SK-N-SH (cell line): ENCODE results near the gene MYO7A. TPM values are rescaled to one million over a fixed set of nuclear protein-coding genes. Genes with fewer than 3 reads are reported as not detected.

Experiments
- CTCF ChIA-PET: fragments of 300-600, 350-600 bp; formaldehyde crosslinking; extraction: SDS; loops from one replicate; lab custom pipeline; 2021; lab: Yijun Ruan, JAX
- POLR2A ChIA-PET: fragments of 350-600 bp; sonication (Branson Sonifier 250); formaldehyde crosslinking; extraction: SDS; loops from one replicate; lab custom pipeline; 2020; ENCODE audit warnings: antibody characterized with exemption, inconsistent platforms; lab: Yijun Ruan, JAX
- DNase-seq: peaks from one replicate; pipeline ENCODE4 v3.0.0; 2012
- H2AFZ ChIP-seq: fragments of 200-600 bp; sonication (generic); 2 replicates; pipeline ENCODE4 v1.8.1; 2016; ENCODE audit warnings: antibody characterized with exemption, mild to moderate bottlenecking, low read depth
- H3F3A ChIP-seq: fragments of 200-600 bp; sonication (generic); replicated peaks from 2 replicates; pipeline ENCODE3; 2016; ENCODE audit warnings: antibody characterized with exemption, mild to moderate bottlenecking; ENCODE audit not compliant: insufficient read depth
- H3K27ac ChIP-seq, 2 experiments: fragments of 200-500 bp in 1 of 2; fragments of 200-600 bp in 1 of 2; sonication (Bioruptor generic) in 1 of 2; sonication (generic), shearing (Covaris generic) in 1 of 2; 2 replicates each; pipeline versions ENCODE4 v1.5.1 to v1.6.1; 2014 to 2016; ENCODE audit warnings: low read depth in 2 of 2, inconsistent platforms in 1 of 2, low read length in 1 of 2, mild to moderate bottlenecking in 1 of 2, mixed read lengths in 1 of 2
- H3K27me3 ChIP-seq: fragments of 200-600 bp; sonication (generic), shearing (Covaris generic); 2 replicates; pipeline ENCODE4 v1.6.1; 2016; ENCODE audit warnings: mixed run types; ENCODE audit not compliant: insufficient read depth
- H3K36me3 ChIP-seq, 2 experiments: fragments of 200-500 bp in 1 of 2; fragments of 200-600 bp in 1 of 2; sonication (Bioruptor generic) in 1 of 2; sonication (generic) in 1 of 2; replicated peaks in 1 of 2; 2 replicates each; pipeline versions ENCODE3 to v1.5.1; 2014 to 2016; ENCODE audit warnings: low read length in 1 of 2, mild to moderate bottlenecking in 1 of 2; ENCODE audit not compliant: insufficient read depth in 2 of 2, control insufficient read depth in 1 of 2
- H3K4me1 ChIP-seq, 2 experiments: fragments of 200-500 bp in 1 of 2; fragments of 200-600 bp in 1 of 2; sonication (Bioruptor generic) in 1 of 2; sonication (generic), shearing (Covaris generic) in 1 of 2; 2 replicates each; pipeline versions ENCODE4 v1.5.1 to v1.6.1; 2014 to 2016; ENCODE audit warnings: low read depth in 1 of 2, low read length in 1 of 2, mixed run types in 1 of 2; ENCODE audit not compliant: insufficient read depth in 2 of 2, control insufficient read depth in 1 of 2
- H3K4me2 ChIP-seq: fragments of 200-600 bp; sonication (generic), shearing (Covaris generic); 2 replicates; pipeline ENCODE4 v1.6.1; 2017; ENCODE audit warnings: mixed run types
- H3K4me3 ChIP-seq, 2 experiments: fragments of 200-500 bp in 1 of 2; fragments of 200-600 bp in 1 of 2; sonication (Bioruptor generic) in 1 of 2; sonication (generic), shearing (Covaris generic) in 1 of 2; 2 replicates each; pipeline versions ENCODE4 v1.5.1 to v1.8.1; 2014 to 2016; ENCODE audit warnings: low read depth in 2 of 2, inconsistent platforms in 1 of 2, low read length in 1 of 2, mild to moderate bottlenecking in 1 of 2, mixed read lengths in 1 of 2, moderate library complexity in 1 of 2
- H3K79me2 ChIP-seq: fragments of 200-600 bp; sonication (generic); 2 replicates; pipeline ENCODE4 v1.8.1; 2017; ENCODE audit warnings: mild to moderate bottlenecking; ENCODE audit not compliant: insufficient read depth
- H3K9ac ChIP-seq: fragments of 200-600 bp; sonication (generic); 2 replicates; pipeline ENCODE4 v1.6.1; 2017; ENCODE audit warnings: mixed run types
- H3K9me2 ChIP-seq: fragments of 200-600 bp; sonication (generic); 2 replicates; pipeline ENCODE4 v1.6.1; 2017; ENCODE audit warnings: mixed run types
- H3K9me3 ChIP-seq: fragments of 200-600 bp; sonication (generic); 2 replicates; pipeline ENCODE4 v1.6.1; 2017; ENCODE audit warnings: mixed run types, mild to moderate bottlenecking, moderate library complexity
- H4K20me1 ChIP-seq: fragments of 200-600 bp; sonication (generic); 2 replicates; pipeline ENCODE4 v1.6.1; 2017; ENCODE audit warnings: mild to moderate bottlenecking, mixed run types; ENCODE audit not compliant: insufficient read depth
- CHD2 ChIP-seq: fragments of 150-350 bp; IDR thresholded peaks from 2 replicates; pipeline ENCODE4 v1.6.1; 2018; ENCODE audit warnings: low read length; ENCODE audit not compliant: partially characterized antibody
- EZH2phosphoT487 ChIP-seq: fragments of 200-600 bp; sonication (generic); IDR thresholded peaks from 2 replicates; pipeline ENCODE4 v1.6.1; 2017; ENCODE audit warnings: low read depth, mixed run types, mild to moderate bottlenecking, antibody characterized with exemption, moderate library complexity, borderline replicate concordance
- FOSL2 ChIP-seq: IDR thresholded peaks from 2 replicates; pipeline ENCODE4 v1.4.0; 2012; ENCODE audit warnings: low read depth, mild to moderate bottlenecking, moderate library complexity, borderline replicate concordance
- GABPA ChIP-seq: IDR thresholded peaks from 2 replicates; pipeline ENCODE4 v1.4.0; 2012; ENCODE audit warnings: low read depth, mild to moderate bottlenecking
- MEF2A ChIP-seq: IDR thresholded peaks from 2 replicates; pipeline ENCODE4 v1.4.0; 2012; ENCODE audit warnings: low read depth, borderline replicate concordance
- MXI1 ChIP-seq: IDR thresholded peaks from 2 replicates; pipeline ENCODE4 v1.6.1; 2012; ENCODE audit warnings: mild to moderate bottlenecking, low read depth, low read length, improper control_type of control experiment
- NFIC ChIP-seq: IDR thresholded peaks from 2 replicates; pipeline ENCODE4 v1.4.0; 2012; ENCODE audit warnings: borderline replicate concordance
- NRF1 ChIP-seq: IDR thresholded peaks from 2 replicates; pipeline ENCODE4 v1.6.1; 2012; ENCODE audit warnings: low read depth, mild to moderate bottlenecking, low read length
- POLR2AphosphoS5 ChIP-seq: IDR thresholded peaks from 2 replicates; pipeline ENCODE4 v1.6.1; 2012; ENCODE audit warnings: low read depth, low read length
- RAD21 ChIP-seq: IDR thresholded peaks from 2 replicates; pipeline ENCODE4 v1.6.1; 2012; ENCODE audit warnings: mild to moderate bottlenecking, low read length
- RCOR1 ChIP-seq: fragments of 150-350 bp; IDR thresholded peaks from 2 replicates; pipeline ENCODE4 v1.6.1; 2017; ENCODE audit warnings: antibody characterized with exemption, low read length
- RFX5 ChIP-seq: IDR thresholded peaks from 2 replicates; pipeline ENCODE4 v1.6.1; 2012; ENCODE audit warnings: mild to moderate bottlenecking, improper control_type of control experiment, low read length
- TAF1 ChIP-seq: IDR thresholded peaks from 2 replicates; pipeline ENCODE4 v1.6.1; 2012; ENCODE audit warnings: low read depth, mild to moderate bottlenecking, low read length, moderate library complexity, borderline replicate concordance
- TCF12 ChIP-seq: IDR thresholded peaks from 2 replicates; pipeline ENCODE4 v1.4.0; 2012
- WGBS: methylation state at CpG from one replicate; pipeline ENCODE4 v1.1.6; 2017; ENCODE audit warnings: low lambda C conversion rate; 5-methylcytosine and 5-hydroxymethylcytosine counted together
- polyA plus RNA-seq, 3 experiments: library from polyadenylated mRNA; depleted of rRNA; stranded (reverse); fragments of >200 nt; gene quantifications; 2 replicates each; pipeline ENCODE4 v1.2.3, GENCODE V29; 2012
- TF ChIP-seq, protein P1 (sequence below): fragments of 200-600 bp; sonication (generic); IDR thresholded peaks from 2 replicates; pipeline ENCODE4 v1.6.1; 2017; ENCODE audit warnings: antibody characterized with exemption, mild to moderate bottlenecking, moderate library complexity

Gene MYO7A
- polyA plus RNA-seq, 1 of the 3 experiments (the other 2 are of a cell fraction): 0.08 TPM

DNA sequence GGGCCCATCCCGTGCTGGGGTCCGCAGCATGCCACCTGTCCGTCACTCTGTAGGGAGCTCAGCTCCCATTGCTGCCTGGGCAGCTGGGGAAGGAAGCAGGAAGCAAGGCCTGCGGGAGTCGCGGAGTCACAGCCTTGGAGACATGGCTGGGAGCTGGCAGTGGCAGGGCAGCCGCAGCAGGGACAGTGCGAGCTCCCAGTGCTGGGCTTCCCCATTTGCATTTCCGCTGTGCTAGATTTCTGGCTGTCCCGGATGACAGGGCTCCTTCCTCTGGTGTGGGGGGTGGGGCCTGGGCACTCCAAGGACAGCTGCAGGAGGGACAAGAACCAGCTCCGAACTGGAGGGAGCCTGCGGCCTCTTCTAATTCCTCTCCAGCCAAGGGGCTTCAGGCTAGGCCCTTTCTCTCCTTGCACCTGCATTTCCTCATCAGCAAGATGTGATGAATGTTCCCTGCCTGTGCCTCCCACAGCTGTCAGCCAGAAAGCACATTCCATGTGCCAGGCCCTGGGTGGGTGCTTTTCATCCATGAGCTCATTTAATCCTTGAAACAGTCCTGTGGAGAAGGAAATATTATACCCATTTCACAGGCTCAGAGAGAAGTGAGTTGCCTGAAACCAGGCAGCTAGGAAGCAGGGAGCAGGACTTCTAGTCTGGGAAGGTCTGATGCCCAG is 48.0 kb downstream of the MYO7A start:
- Histone ChIP-seq H3K9me2 (no peaks in the 10 kb centered on the region), H4K20me1 (no peaks in the 10 kb centered on the region), H3K27me3 (no peaks in the 10 kb centered on the region), H3K79me2 (no peaks in the 10 kb centered on the region), H2AFZ (no peak overlapping the region), H3K4me3 (no peak overlapping the region), H3K9ac (no peak overlapping the region), H3K4me1 (no peaks in the 10 kb centered on the region; a peak in 1 of 4 replicates), H3K4me2 (no peak overlapping the region), H3F3A (no peaks in the 10 kb centered on the region)
- no peak for DNase-seq
- 100% methylated on average over 7 of the region's 12 CpGs for WGBS
- POLR2A ChIA-PET: no interaction called here
- CTCF ChIA-PET: interaction anchor here (0.8 to 5.0 kb wide), 6 partner anchors 12 to 454 kb away, joined by 3 to 41 read pairs (median 4); partner anchors contain the start of gene MYO7A
- TF ChIP-seq, protein P1, sequence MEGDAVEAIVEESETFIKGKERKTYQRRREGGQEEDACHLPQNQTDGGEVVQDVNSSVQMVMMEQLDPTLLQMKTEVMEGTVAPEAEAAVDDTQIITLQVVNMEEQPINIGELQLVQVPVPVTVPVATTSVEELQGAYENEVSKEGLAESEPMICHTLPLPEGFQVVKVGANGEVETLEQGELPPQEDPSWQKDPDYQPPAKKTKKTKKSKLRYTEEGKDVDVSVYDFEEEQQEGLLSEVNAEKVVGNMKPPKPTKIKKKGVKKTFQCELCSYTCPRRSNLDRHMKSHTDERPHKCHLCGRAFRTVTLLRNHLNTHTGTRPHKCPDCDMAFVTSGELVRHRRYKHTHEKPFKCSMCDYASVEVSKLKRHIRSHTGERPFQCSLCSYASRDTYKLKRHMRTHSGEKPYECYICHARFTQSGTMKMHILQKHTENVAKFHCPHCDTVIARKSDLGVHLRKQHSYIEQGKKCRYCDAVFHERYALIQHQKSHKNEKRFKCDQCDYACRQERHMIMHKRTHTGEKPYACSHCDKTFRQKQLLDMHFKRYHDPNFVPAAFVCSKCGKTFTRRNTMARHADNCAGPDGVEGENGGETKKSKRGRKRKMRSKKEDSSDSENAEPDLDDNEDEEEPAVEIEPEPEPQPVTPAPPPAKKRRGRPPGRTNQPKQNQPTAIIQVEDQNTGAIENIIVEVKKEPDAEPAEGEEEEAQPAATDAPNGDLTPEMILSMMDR: no peak
- TF ChIP-seq MXI1 (no peak), NRF1 (no peak), RFX5 (no peak), TAF1 (no peak), TCF12 (no peak), CHD2 (no peak), RCOR1 (no peak), MEF2A (no peak), POLR2AphosphoS5 (no peak), RAD21 (no peak), GABPA (no peak)
- TF ChIP-seq, all 33 proteins: peak for 0
- Histone ChIP-seq H3K27ac (no peak overlapping the region), H3K36me3 (no peaks in the 10 kb centered on the region), H3K9me3 (no peaks in the 10 kb centered on the region)

DNA sequence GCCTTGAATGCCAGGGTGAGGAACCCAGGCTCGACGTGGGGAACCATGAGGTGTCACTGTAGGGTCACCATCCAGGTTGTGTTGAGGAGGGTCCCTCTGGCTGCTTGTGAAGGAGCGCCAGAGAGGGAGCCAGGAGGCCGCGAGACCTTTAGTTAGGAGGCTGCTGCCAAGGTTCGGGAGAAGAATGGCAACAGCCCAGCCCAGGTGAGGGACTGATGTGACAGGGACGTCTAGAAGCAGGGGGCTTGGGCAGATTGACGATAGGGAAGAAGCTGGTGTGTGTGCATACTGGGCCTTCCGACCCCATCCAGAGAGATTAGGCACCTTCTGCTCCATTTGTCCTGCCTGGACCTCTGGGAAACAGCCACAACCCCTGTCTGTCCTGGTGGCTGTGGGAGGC is 49.0 kb downstream of the MYO7A start:
- Histone ChIP-seq H3K4me3 (no peak overlapping the region), H3K27ac (no peak overlapping the region), H3K27me3 (no peaks in the 10 kb centered on the region), H3K79me2 (no peaks in the 10 kb centered on the region), H3K4me1 (no peaks in the 10 kb centered on the region; a peak in 1 of 4 replicates), H2AFZ (no peak overlapping the region), H3K9ac (no peak overlapping the region), H3K9me2 (no peaks in the 10 kb centered on the region), H3K36me3 (no peaks in the 10 kb centered on the region), H3K9me3 (no peaks in the 10 kb centered on the region), H3F3A (no peaks in the 10 kb centered on the region), H4K20me1 (no peaks in the 10 kb centered on the region), H3K4me2 (no peak overlapping the region)
- POLR2A ChIA-PET: no interaction called here
- no peak for DNase-seq
- no peak for TF ChIP-seq TCF12
- TF ChIP-seq GABPA: no peak
- no peak for TF ChIP-seq NFIC
- TF ChIP-seq EZH2phosphoT487: no peak
- no peak for TF ChIP-seq FOSL2
- TF ChIP-seq MEF2A: no peak
- 54% methylated on average over 8 of the region's 9 CpGs for WGBS
- CTCF ChIA-PET: interaction anchor here (3.2 to 5.0 kb wide), 2 partner anchors 11 to 50 kb away, joined by 14 to 41 read pairs; partner anchors contain the start of gene MYO7A
